CD1c-positive myeloid dendritic cell (primary cell): ENCODE measurements around the gene ANKRD2.
A peak's percentile ranks its signal among the peaks of the same experiment; 100 is the strongest.

Experiments used
- DNase-seq: peaks from one replicate; pipeline ENCODE4 v3.0.0-alpha.2; 2016; ENCODE audit errors: extremely low spot score

ANKRD2 gene

GRCh38 chr10:97596101-97597082, 23.8 kb downstream of the ANKRD2 start:
- DNase-seq, result no peak

GRCh38 chr10:97597778-97598177, 25.2 kb downstream of the ANKRD2 start:
- no peak for DNase-seq

GRCh38 chr10:97598407-97599271, 26.1 kb downstream of the ANKRD2 start:
- no peak for DNase-seq

GRCh38 chr10:97599272-97599619, 26.7 kb downstream of the ANKRD2 start:
- no peak for DNase-seq

GRCh38 chr10:97600616-97601015, 28.0 kb downstream of the ANKRD2 start:
- no peak for DNase-seq

GRCh38 chr10:97601268-97602215, 29.0 kb downstream of the ANKRD2 start:
- no peak for DNase-seq

- no peak for DNase-seq
Observed at GRCh38 chr10:97607095-97607636, 34.6 kb downstream of the ANKRD2 start.

GRCh38 chr10:97608991-97609561, 36.5 kb downstream of the ANKRD2 start:
- DNase-seq, result no peak

- DNase-seq, result no peak
Observed at GRCh38 chr10:97611473-97611872, 38.9 kb downstream of the ANKRD2 start.

GRCh38 chr10:97612386-97612785, 39.8 kb downstream of the ANKRD2 start:
- DNase-seq, result peak; percentile 24

- no peak for DNase-seq
Observed at GRCh38 chr10:97618285-97618684, 45.7 kb downstream of the ANKRD2 start.

- no peak for DNase-seq
Observed at GRCh38 chr10:97618733-97619132, 46.2 kb downstream of the ANKRD2 start.

GRCh38 chr10:97623277-97623676, 50.7 kb downstream of the ANKRD2 start:
- DNase-seq, result no peak

- DNase-seq, result no peak
Observed at GRCh38 chr10:97627731-97628130, 55.2 kb downstream of the ANKRD2 start.

GRCh38 chr10:97628228-97628627, 55.6 kb downstream of the ANKRD2 start:
- DNase-seq, result no peak

- DNase-seq, result no peak
Observed at GRCh38 chr10:97629289-97629688, 56.7 kb downstream of the ANKRD2 start.

GRCh38 chr10:97631098-97631497, 58.5 kb downstream of the ANKRD2 start:
- DNase-seq, result no peak

- DNase-seq, result peak; percentile 95
Observed at GRCh38 chr10:97632949-97633884, 60.6 kb downstream of the ANKRD2 start, which contains the start of gene MORN4. Gene MORN4 (minus strand): TSS chr10:97633500. CDS start chr10:97619653, 13,847 bp downstream.
